Skeletal muscle tissue (tissue), 4 donors: ENCODE data around the gene PRXL2B. TPM values are rescaled to one million over a fixed set of nuclear protein-coding genes. Genes with fewer than 3 reads are reported as not detected.

Experiments
- H3K27ac ChIP-seq: one replicate; pipeline ENCODE4 v1.7.0; 2013; ENCODE audit warnings: mild to moderate bottlenecking, low read depth, low read length, inconsistent platforms
- H3K27me3 ChIP-seq, 3 donors: one replicate each; pipeline ENCODE4 v1.7.0; 2013; ENCODE audit warnings: low read length in 3 of 3; ENCODE audit not compliant: control insufficient read depth in 3 of 3, insufficient read depth in 3 of 3
- H3K36me3 ChIP-seq, 3 donors: one replicate each; pipeline ENCODE4 v1.7.0; 2013; ENCODE audit warnings: low read length in 3 of 3; ENCODE audit not compliant: control insufficient read depth in 3 of 3, insufficient read depth in 3 of 3
- H3K4me1 ChIP-seq, 3 donors: one replicate each; pipeline ENCODE4 v1.7.0; 2013; ENCODE audit warnings: low read length in 3 of 3, mild to moderate bottlenecking in 3 of 3; ENCODE audit not compliant: control insufficient read depth in 3 of 3, insufficient read depth in 3 of 3
- H3K4me3 ChIP-seq, 3 donors: one replicate each; pipeline ENCODE4 v1.7.0; 2013; ENCODE audit warnings: low read length in 3 of 3
- H3K9ac ChIP-seq, 3 donors: one replicate each; pipeline ENCODE4 v1.7.0; 2013; ENCODE audit warnings: low read length in 3 of 3, mild to moderate bottlenecking in 3 of 3, moderate library complexity in 2 of 3, low read depth in 1 of 3
- H3K9me3 ChIP-seq, 3 donors: one replicate each; pipeline ENCODE4 v1.7.0; 2013; ENCODE audit warnings: low read length in 3 of 3; ENCODE audit not compliant: control insufficient read depth in 3 of 3
- total RNA-seq: library from RNA; depleted of rRNA; stranded (reverse); fragments of >200 nt; gene quantifications from one replicate; pipeline ENCODE4 v1.2.3, GENCODE V29; 2014
- donor health status: Osteomylitis.

Gene PRXL2B
- total RNA-seq, 1 donor from 2014 or later = 5.7 TPM

GRCh38 chr1:2628933-2629626 lies 42.5 kb downstream of the PRXL2B start:
- no peak overlapping the region for H3K4me3 ChIP-seq
- H3K4me1 ChIP-seq = no peaks in the 10 kb centered on the region
- H3K27me3 ChIP-seq = peaks cover 51 to 69% (median 61%) of the 10 kb centered on the region in 3 donors
- no peak overlapping the region for H3K27ac ChIP-seq
- H3K36me3 ChIP-seq = no peaks in the 10 kb centered on the region
- H3K9me3 ChIP-seq = peaks cover 0 to 8% (median 3%) of the 10 kb centered on the region in 3 donors
- H3K9ac ChIP-seq = no peak overlapping the region

- Histone ChIP-seq H3K4me3 (no peak overlapping the region), H3K9ac (no peak overlapping the region), H3K9me3 (peaks cover 0 to 8% (median 3%) of the 10 kb centered on the region in 3 donors), H3K4me1 (no peaks in the 10 kb centered on the region), H3K36me3 (no peaks in the 10 kb centered on the region), H3K27me3 (peaks cover 50 to 75% (median 64%) of the 10 kb centered on the region in 3 donors), H3K27ac (no peak overlapping the region)
Measured at GRCh38 chr1:2629627-2630497, 43.3 kb downstream of the PRXL2B start.

- Histone ChIP-seq H3K27ac (no peak overlapping the region), H3K27me3 (peaks cover 57 to 78% (median 70%) of the 10 kb centered on the region in 3 donors), H3K9ac (no peak overlapping the region), H3K36me3 (no peaks in the 10 kb centered on the region), H3K4me3 (no peak overlapping the region), H3K9me3 (peaks cover 0 to 8% (median 3%) of the 10 kb centered on the region in 3 donors), H3K4me1 (no peaks in the 10 kb centered on the region)
Measured at GRCh38 chr1:2630498-2631135, 44.0 kb downstream of the PRXL2B start.

- H3K9ac ChIP-seq = no peak overlapping the region
- peaks cover 55 to 77% (median 62%) of the 10 kb centered on the region in 3 donors for H3K27me3 ChIP-seq
- H3K9me3 ChIP-seq = peaks cover 2 to 8% (median 5%) of the 10 kb centered on the region in 3 donors
- H3K36me3 ChIP-seq = no peaks in the 10 kb centered on the region
- H3K4me3 ChIP-seq = no peak overlapping the region
- no peaks in the 10 kb centered on the region for H3K4me1 ChIP-seq
- H3K27ac ChIP-seq = no peak overlapping the region
Measured at GRCh38 chr1:2631136-2632050, 44.8 kb downstream of the PRXL2B start.

- H3K4me1 ChIP-seq = no peaks in the 10 kb centered on the region
- no peak overlapping the region for H3K4me3 ChIP-seq
- H3K27me3 ChIP-seq = peaks cover 51 to 83% (median 59%) of the 10 kb centered on the region in 3 donors
- H3K36me3 ChIP-seq = no peaks in the 10 kb centered on the region
- no peak overlapping the region for H3K27ac ChIP-seq
- no peak overlapping the region for H3K9ac ChIP-seq
- peaks cover 7 to 12% (median 10%) of the 10 kb centered on the region in 3 donors for H3K9me3 ChIP-seq
Measured at GRCh38 chr1:2632051-2632430, 45.5 kb downstream of the PRXL2B start.

- H3K27ac ChIP-seq = no peak within 1 kb of the TSS
- peaks cover 9 to 17% (median 12%) of the 10 kb centered on the region in 3 donors for H3K9me3 ChIP-seq
- H3K27me3 ChIP-seq = peaks cover 45 to 84% (median 52%) of the 10 kb centered on the region in 3 donors
- H3K4me1 ChIP-seq = no peaks in the 10 kb centered on the region
- no peak within 1 kb of the TSS for H3K9ac ChIP-seq
- no peak within 1 kb of the TSS for H3K4me3 ChIP-seq
- no peaks in the 10 kb centered on the region for H3K36me3 ChIP-seq
Measured at GRCh38 chr1:2632561-2633361, 46.2 kb downstream of the PRXL2B start, which contains the start of gene MMEL1. TSS of gene MMEL1 (minus strand) at chr1:2633016. CDS start at chr1:2629484, 3,532 bp downstream.

- no peaks in the 10 kb centered on the region for H3K4me1 ChIP-seq
- no peak overlapping the region for H3K9ac ChIP-seq
- peaks cover 38 to 79% (median 47%) of the 10 kb centered on the region in 3 donors for H3K27me3 ChIP-seq
Measured at GRCh38 chr1:2633366-2633935, 46.9 kb downstream of the PRXL2B start.

GRCh38 chr1:2633936-2634491 lies 47.4 kb downstream of the PRXL2B start:
- no peaks in the 10 kb centered on the region for H3K36me3 ChIP-seq
- peaks cover 9 to 17% (median 12%) of the 10 kb centered on the region in 3 donors for H3K9me3 ChIP-seq
- no peaks in the 10 kb centered on the region for H3K4me1 ChIP-seq
- peaks cover 39 to 82% (median 48%) of the 10 kb centered on the region in 3 donors for H3K27me3 ChIP-seq
- H3K27ac ChIP-seq = no peak overlapping the region
- no peak overlapping the region for H3K4me3 ChIP-seq
- no peak overlapping the region for H3K9ac ChIP-seq

More at GRCh38 chr1:2633366-2633935, 46.9 kb downstream of the PRXL2B start:
- Histone ChIP-seq H3K9me3 (peaks cover 9 to 17% (median 12%) of the 10 kb centered on the region in 3 donors), H3K4me3 (no peak overlapping the region), H3K36me3 (no peaks in the 10 kb centered on the region), H3K27ac (no peak overlapping the region)
